LHCN-M2 (cell line): ENCODE data around the gene CTCF. TPM values are rescaled to one million over a fixed set of nuclear protein-coding genes. Genes with fewer than 3 reads are reported as not detected.

ENCODE experiments used
- DNase-seq: peaks from one replicate; pipeline ENCODE4 v3.0.0-alpha.2; 2012; ENCODE audit warnings: low read depth
- total RNA-seq: library from RNA; depleted of rRNA; stranded (reverse); fragments of >200 nt; gene quantifications from 2 replicates; pipeline ENCODE4 v1.2.3, GENCODE V29; 2014

The CTCF gene
- total RNA-seq, 1 experiment from 2014 or later, result 36.7 TPM

GRCh38 chr16:67594256-67594915 lies 32.1 kb downstream of the CTCF start:
- no peak for DNase-seq

GRCh38 chr16:67594956-67595355 lies 32.6 kb downstream of the CTCF start:
- DNase-seq, result peak; percentile 50

- DNase-seq, result no peak
These were observed 36.2 kb downstream of the CTCF start for GRCh38 chr16:67598527-67598926.

GRCh38 chr16:67605641-67606040 lies 43.3 kb downstream of the CTCF start:
- DNase-seq, result no peak

GRCh38 chr16:67606632-67607031 lies 44.3 kb downstream of the CTCF start:
- no peak for DNase-seq

GRCh38 chr16:67608364-67608763 lies 46.0 kb downstream of the CTCF start:
- DNase-seq, result no peak

- DNase-seq, result no peak
These were observed 51.5 kb downstream of the CTCF start for GRCh38 chr16:67613808-67614207.

- no peak for DNase-seq
These were observed 65.9 kb downstream of the CTCF start for GRCh38 chr16:67628216-67628615.

- no peak for DNase-seq
These were observed 70.3 kb downstream of the CTCF start for GRCh38 chr16:67632415-67633172.

GRCh38 chr16:67636713-67637112 lies 74.4 kb downstream of the CTCF start:
- DNase-seq, result no peak

GRCh38 chr16:67637625-67638024 lies 75.3 kb downstream of the CTCF start:
- no peak for DNase-seq

GRCh38 chr16:67641779-67642708 lies 79.7 kb downstream of the CTCF start:
- DNase-seq, result no peak

GRCh38 chr16:67644038-67644437 lies 81.7 kb downstream of the CTCF start:
- DNase-seq, result no peak

GRCh38 chr16:67645397-67646121 lies 83.2 kb downstream of the CTCF start:
- DNase-seq, result no peak

- no peak for DNase-seq
These were observed 84.9 kb downstream of the CTCF start for GRCh38 chr16:67647111-67647651.

GRCh38 chr16:67647681-67648080 lies 85.4 kb downstream of the CTCF start:
- DNase-seq, result no peak

- DNase-seq, result no peak
These were observed 85.9 kb downstream of the CTCF start for GRCh38 chr16:67648088-67648763.

GRCh38 chr16:67648764-67649407 lies 86.6 kb downstream of the CTCF start:
- DNase-seq, result no peak

- DNase-seq, result no peak
These were observed 87.2 kb downstream of the CTCF start for GRCh38 chr16:67649494-67649931.

GRCh38 chr16:67650023-67650422 lies 87.7 kb downstream of the CTCF start:
- DNase-seq, result no peak
